Cerebellar cortex (tissue), 1 donor: Measurements from ENCODE around the gene FGFR1OP2.

ENCODE experiments used
- DNase-seq: peaks from one replicate; pipeline ENCODE4 v3.0.0-alpha.2; 2015; ENCODE audit warnings: low spot score

FGFR1OP2 gene

GRCh38 chr12:27003421-27004381 is 65.4 kb downstream of the FGFR1OP2 start:
- no peak for DNase-seq

GRCh38 chr12:27005495-27005894 is 67.2 kb downstream of the FGFR1OP2 start:
- no peak for DNase-seq

GRCh38 chr12:27006797-27007467 is 68.7 kb downstream of the FGFR1OP2 start:
- DNase-seq, result no peak

GRCh38 chr12:27008081-27008480 is 69.8 kb downstream of the FGFR1OP2 start:
- DNase-seq, result no peak

GRCh38 chr12:27009881-27010301 is 71.6 kb downstream of the FGFR1OP2 start:
- no peak for DNase-seq

GRCh38 chr12:27012239-27012981 is 74.1 kb downstream of the FGFR1OP2 start:
- DNase-seq, result peak; percentile 13

- no peak for DNase-seq
These were observed 74.6 kb downstream of the FGFR1OP2 start for GRCh38 chr12:27012982-27013255.

- peak; percentile 65 for DNase-seq
These were observed 75.4 kb downstream of the FGFR1OP2 start for GRCh38 chr12:27013611-27014084.

- DNase-seq, result peak; percentile 83
These were observed 76.0 kb downstream of the FGFR1OP2 start, which contains the start of gene TM7SF3 for GRCh38 chr12:27014085-27014858. TSS of gene TM7SF3 (minus strand) at chr12:27014384. CDS start at chr12:27014168, 216 bp downstream.

- DNase-seq, result peak; percentile 31
These were observed 76.8 kb downstream of the FGFR1OP2 start for GRCh38 chr12:27014859-27015729.

- DNase-seq, result peak; percentile 26
These were observed 77.4 kb downstream of the FGFR1OP2 start for GRCh38 chr12:27015730-27016076.
